Activated T-cell treated with anti-CD3 and anti-CD28 coated beads, Interleukin-2, amount 50 U/mL, for 48 hours (primary cell): ENCODE results near the gene KAT8.
"Not testable (repeated sequence)": the region's sequence is repeated elsewhere in the genome, so short reads cannot be mapped to it uniquely, and the experiment has no call there.

Experiments
- DNase-seq, 2 experiments: peaks; one replicate each; pipeline ENCODE4 v3.0.0-alpha.2; 2020

KAT8 gene

DNA sequence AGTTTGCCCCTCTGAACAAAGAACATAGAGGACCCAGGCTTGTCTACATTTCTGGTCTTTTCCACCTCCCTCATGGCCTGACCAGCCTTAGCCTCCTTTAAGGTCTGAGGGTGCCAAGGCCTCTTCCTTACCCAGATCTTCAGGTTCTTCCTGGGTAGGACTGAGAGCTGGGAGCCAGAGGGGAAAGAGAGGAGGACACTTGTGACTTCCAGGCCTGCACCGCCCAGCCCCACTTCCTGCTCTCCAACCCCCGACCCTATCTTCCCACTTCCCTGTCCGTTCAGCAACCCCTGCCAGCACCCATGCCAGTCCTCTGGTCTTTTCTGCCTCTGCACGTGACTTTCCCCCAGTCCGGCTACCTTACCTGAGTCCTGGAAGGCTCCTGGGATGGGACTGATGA, 31.9 kb downstream of the KAT8 start:
- no peak for DNase-seq

DNA sequence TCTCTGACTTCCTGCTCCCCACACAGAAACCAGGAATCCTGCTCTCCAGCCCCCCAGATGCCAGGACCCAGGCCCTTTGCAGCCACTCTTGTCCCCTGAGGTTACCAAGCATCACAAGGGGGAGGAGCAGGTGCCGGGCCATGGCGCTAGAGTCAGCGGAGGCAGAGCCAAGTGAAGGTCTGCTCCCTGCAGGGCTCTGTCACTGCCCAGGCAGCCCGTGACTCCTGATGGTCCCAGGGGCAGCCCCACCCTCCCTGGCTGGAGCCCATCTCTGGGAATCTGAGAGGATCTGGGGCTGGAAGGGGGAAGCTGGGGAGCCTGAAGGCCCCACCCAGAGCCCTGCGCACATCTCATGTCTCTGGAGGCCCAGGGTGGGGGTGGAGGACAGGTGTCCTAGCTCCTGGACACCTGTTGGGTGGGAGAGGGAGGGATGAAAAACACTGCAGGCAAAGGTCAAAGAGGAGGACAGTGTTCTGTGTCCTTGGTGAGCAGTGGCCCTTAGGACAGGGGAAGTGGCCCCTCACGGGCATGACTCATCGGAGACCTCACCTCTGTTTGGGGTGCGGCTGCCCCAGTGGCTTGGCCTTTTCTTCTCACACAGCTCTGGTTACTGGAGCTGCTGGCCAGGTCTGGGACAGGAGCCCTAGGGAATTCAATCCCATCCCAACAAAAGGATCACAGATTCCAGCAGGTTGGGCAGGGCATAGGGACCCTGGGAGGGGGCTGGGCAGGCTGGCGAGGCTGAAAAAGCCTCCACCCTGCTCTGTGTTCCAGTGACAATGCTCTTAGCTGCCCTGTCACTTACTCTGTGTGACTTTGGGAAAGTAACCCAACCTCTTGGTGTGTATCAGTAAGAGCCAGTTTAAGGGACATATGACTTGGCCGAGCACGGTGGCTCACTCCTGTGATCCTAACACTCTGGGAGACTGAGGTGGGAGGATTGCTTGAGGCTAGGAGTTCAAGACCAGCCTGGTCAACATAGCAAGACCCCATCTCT, 32.7 kb downstream of the KAT8 start, which contains the start of gene PRSS36:
Gene PRSS36 (minus strand): TSS at position 173 of the 997 bp plus-strand sequence. CDS start 31 bp downstream, at position 142.
- DNase-seq: no peak

DNA sequence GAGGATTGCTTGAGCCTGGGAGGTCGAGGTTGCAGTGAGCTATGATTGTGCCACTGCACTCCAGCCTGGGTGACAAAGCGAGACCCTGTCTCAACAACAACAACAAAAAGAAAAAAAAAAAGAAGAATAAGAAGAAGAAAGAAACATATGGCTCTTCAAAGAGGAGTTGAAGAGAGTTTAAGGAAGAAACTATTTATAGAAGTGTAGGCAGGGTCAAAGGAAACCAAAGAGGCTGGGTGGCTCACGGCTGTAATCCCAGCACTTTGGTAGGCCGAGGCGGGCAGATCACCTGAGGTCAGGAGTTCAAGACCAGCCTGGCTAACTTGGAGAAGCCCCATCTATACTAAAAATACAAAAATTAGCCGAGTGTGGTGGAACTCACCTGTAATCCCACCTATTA, 33.5 kb downstream of the KAT8 start:
- DNase-seq: not testable (repeated sequence)

DNA sequence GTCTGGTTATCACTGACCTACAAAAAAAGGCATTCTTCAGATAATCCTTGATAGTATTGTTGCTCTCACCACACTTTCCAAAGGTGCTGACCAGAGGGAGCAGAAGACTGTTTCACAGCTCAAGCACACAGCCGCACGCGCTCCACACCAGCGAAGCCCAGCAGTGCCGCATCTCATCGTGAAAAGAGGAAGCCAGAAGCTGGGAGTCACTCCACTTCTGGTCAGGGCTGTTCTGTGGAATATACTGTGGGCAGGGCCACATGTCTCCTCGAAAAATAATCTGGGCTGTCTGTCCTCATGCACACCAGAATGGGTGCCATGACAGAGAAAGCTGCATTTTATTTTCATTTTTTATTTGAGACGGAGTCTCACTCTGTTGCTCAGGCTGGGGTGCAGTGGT, 39.7 kb downstream of the KAT8 start:
- no peak for DNase-seq

DNA sequence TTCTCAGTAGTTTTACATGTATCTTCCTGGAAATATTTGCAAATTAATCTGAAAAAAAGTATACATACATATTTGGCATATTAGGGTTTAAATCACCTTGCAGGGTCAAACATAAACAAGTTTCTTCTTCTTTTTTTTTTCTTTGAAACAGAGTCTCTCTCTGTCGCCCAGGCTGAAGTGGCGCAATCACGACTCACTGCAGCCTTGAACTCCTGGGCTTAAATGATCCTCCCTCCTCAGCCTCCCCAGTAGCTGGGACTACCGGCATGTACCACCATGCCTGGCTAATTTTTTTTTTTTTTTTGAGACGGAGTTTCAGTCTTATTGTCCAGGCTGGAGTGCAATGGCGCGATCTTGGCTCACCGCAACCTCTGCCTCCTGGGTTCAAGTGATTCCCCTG, 49.9 kb downstream of the KAT8 start:
- no peak for DNase-seq

DNA sequence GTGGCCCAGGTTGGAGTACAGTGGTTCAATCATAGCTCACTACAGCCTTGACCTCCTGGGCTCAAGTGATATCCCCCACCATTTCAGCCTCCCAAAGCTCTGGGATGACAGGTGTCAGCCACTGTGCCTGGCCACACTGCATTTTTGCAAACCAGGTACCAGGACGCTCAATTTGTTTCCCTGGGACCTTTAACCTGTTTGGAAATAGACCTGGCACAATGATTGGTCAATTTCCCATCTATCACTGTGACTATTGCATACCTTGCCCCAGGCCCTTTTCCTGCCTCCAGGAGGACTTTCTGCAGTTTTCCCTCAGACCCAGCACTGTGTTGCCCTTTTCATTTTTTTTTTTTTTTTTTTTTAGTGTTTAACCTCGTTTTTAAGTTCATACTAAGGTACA, 51.4 kb downstream of the KAT8 start:
- DNase-seq: no peak

DNA sequence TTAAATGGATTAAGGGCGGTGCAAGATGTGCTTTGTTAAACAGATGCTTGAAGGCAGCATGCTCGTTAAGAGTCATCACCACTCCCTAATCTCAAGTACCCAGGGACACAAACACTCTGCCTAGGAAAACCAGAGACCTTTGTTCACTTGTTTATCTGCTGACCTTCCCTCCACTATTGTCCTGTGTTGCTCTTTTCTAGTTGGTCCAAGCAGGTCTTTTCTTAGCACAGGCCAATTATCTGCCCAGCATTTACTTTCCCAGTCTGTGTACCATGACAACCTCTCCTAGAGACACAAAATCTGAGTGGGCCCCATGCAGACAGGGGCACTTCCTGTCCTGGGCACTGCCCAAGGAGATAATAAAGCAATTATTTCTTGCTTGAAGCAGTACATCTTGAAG, 52.6 kb downstream of the KAT8 start:
- not testable (repeated sequence) for DNase-seq

DNA sequence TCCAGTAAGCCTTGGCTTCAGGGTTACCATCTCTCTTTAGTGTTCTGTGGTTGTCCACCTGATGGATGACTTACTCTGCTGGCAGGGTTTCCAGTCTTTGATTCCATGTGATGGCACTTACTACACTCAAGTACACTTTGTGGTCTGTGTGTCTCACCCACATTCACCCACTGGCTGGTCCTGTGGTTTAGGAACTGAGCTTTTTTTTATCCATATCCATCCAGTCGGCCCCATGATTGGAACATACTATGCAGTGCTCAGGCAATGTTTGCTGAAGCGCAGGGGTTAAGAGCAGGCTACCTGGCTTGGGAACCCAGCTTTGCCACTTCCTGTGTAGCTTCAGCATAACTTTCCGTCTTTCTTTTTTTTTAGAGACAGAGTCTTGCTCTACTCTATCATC, 59.7 kb downstream of the KAT8 start:
- peak; percentile 66 to 70 for DNase-seq

DNA sequence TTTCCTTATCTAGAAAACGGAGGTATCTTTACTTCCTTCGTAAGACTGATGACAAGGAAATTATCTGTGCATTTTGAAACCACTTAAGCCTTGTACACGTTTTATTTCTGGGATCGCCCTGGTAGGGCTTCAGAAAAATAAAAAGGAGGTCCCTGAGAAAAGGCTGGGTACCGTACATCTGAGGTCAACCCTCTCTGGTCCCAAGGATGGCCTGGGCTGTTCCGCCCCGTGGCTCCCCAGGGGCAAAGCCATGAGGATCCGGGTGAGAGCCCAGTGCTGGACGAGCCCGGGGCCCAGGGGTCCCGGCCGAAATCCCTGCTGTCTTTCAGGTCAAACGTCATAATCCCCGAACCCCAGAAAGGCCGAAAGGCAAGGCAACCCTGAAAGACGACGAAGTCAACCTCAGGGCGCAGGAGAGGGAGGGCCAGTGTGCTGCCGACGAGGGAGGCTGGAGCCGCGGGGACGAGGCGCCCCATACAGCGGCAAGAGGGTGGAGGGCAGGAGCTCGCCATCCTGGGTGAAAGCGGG, 61.8 kb downstream of the KAT8 start:
- no peak for DNase-seq

DNA sequence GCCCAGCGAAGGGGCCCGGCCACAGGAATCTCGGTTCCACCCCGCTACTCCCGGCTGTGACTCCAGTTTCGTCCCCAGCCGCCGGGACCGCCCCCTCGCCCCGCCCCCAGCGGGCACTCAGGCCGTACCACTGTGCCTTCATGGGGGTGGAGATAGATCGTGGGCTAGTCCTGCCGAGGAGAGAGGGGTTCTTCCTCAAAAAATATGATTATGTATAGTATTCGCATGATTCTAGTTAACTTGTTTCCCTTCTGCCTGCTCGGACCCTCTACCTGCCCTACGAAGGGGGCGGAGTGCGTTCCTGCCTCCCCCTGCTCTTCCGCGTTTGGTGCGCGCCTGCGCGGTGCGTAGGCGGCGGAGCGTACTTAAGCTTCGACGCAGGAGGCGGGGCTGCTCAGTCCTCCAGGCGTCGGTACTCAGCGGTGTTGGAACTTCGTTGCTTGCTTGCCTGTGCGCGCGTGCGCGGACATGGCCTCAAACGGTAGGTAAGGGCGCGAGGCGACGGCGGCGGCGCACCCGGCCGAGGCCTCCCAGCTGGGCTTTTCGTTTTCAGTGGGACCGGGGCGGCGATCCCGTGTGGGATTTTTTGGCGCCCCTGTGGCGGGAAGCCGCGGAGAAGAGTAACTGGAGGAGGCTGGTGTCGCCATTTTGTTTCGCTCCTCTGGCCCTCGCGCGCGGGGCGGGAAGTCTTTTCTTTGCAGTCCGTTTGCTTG, 62.4 kb downstream of the KAT8 start, which contains the start of gene FUS:
Gene FUS (plus strand): TSS at position 393 of the 713 bp plus-strand sequence. CDS start 76 bp downstream, at position 469.
- DNase-seq: peak; percentile 93 to 94
